AG09319 (cell line): ENCODE measurements around the gene MTMR3.

Source experiments
- DNase-seq: peaks from one replicate; pipeline ENCODE4 v3.0.0-alpha.2; 2010; ENCODE audit warnings: low read depth; ENCODE audit errors: extremely low read depth
- TF ChIP-seq, protein P1 (sequence below): IDR thresholded peaks from 2 replicates; pipeline ENCODE4 v1.5.1; 2011; ENCODE audit warnings: low read depth, mild to moderate bottlenecking, inconsistent platforms, low read length, moderate library complexity

The MTMR3 gene

GRCh38 chr22:30010789-30011405, 127.9 kb downstream of the MTMR3 start:
- DNase-seq: no peak
- TF ChIP-seq, protein P1, sequence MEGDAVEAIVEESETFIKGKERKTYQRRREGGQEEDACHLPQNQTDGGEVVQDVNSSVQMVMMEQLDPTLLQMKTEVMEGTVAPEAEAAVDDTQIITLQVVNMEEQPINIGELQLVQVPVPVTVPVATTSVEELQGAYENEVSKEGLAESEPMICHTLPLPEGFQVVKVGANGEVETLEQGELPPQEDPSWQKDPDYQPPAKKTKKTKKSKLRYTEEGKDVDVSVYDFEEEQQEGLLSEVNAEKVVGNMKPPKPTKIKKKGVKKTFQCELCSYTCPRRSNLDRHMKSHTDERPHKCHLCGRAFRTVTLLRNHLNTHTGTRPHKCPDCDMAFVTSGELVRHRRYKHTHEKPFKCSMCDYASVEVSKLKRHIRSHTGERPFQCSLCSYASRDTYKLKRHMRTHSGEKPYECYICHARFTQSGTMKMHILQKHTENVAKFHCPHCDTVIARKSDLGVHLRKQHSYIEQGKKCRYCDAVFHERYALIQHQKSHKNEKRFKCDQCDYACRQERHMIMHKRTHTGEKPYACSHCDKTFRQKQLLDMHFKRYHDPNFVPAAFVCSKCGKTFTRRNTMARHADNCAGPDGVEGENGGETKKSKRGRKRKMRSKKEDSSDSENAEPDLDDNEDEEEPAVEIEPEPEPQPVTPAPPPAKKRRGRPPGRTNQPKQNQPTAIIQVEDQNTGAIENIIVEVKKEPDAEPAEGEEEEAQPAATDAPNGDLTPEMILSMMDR: no peak

DNA sequence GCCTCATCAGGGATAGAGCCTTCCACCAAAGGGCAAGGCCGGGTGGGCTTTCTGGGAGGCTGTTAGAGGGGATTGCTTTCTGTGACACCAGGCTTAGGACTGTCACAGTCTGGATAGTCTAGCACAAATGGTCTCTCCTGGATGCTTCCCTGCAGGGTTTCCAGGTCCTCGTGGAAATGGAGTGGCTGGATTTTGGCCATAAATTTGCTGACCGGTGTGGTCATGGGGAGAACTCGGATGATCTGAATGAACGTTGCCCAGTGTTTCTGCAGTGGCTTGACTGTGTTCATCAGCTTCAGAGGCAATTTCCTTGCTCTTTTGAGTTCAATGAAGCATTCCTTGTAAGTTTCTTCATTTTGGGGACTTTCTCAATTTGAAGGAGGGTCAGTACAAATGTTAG, 130.2 kb downstream of the MTMR3 start:
- DNase-seq: no peak
- TF ChIP-seq, protein P1: no peak

GRCh38 chr22:30014244-30014643, 131.3 kb downstream of the MTMR3 start:
- DNase-seq: no peak
- TF ChIP-seq, protein P1: no peak

- DNase-seq: no peak
- TF ChIP-seq, protein P1: no peak
Measured at GRCh38 chr22:30015229-30015797, 132.3 kb downstream of the MTMR3 start.

GRCh38 chr22:30015846-30016245, 132.9 kb downstream of the MTMR3 start:
- TF ChIP-seq, protein P1: no peak
- DNase-seq: no peak

- no peak for DNase-seq
- TF ChIP-seq, protein P1: no peak
Measured at GRCh38 chr22:30016596-30016995, 133.6 kb downstream of the MTMR3 start.

DNA sequence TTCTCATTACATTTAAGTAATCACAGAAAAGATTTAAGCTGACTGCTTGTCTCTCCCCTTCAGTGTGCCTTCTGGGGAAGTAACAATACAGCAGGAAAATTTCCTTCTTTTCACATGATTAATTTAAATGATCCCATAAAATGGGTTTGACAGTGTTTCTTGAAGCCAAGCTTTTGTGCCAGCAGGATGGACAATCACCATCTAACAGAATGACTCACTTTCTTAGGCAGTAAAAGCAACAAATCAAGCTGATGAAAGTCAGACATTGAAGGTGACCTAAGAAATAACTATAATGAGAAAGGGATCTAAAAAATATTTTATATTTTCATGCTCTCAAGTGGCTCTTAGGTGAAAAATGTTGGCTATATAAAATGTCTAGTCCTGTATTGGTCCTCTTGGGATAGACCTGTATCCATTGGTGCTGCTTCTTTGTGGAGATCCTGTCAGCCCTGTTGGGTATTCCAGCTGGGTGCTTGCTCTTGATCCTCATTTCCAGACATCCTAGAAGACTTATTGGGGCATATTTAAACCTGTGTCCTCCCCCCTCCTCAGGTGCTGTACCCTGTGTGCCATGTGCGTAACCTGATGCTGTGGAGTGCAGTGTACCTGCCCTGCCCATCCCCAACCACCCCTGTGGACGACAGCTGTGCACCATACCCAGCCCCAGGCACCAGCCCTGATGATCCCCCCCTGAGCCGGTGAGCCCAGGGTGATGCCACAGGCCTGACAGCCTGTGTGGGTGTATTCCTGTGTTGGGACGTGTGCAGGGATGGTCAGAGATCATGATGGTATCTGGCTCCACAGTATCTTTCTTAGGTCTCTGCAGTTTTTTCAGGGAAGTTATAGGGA, 134.6 kb downstream of the MTMR3 start:
- TF ChIP-seq, protein P1: no peak
- no peak for DNase-seq
